ENCODE results near the gene RAB3A. TPM values are rescaled to one million over a fixed set of nuclear protein-coding genes. Genes with fewer than 3 reads are reported as not detected.

RAB3A gene
- total RNA-seq, 4 donors from 2014 or later: 0.69 to 3.8 (median 0.77) TPM; not detected in 1

DNA sequence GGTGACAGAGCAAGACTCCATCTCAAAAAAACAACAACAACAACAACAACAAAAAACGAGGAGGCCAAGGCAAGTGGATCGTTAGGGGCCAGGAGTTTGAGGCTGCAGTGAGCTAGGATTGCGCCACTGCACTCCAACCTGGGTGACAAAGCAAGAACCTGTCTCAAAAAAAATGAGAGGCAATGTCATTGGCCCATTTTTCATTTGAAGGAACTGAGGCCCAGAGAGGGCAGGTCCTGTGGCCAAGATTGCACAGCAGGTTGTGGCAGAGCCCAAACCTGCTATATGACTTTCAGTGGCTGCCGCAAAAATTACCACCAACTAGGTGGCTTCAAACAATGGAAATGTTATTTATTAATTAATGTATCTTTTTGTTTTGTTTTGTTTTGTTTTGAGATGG is 45.4 kb downstream of the RAB3A start:
- DNase-seq: no peak
- Histone ChIP-seq H3K27ac (no peak overlapping the region), H3K9me3 (no peaks in the 10 kb centered on the region), H3K36me3 (no peaks in the 10 kb centered on the region), H3K27me3 (no peaks in the 10 kb centered on the region), H3K4me3 (no peak overlapping the region), H3K4me1 (peaks cover 7 to 37% of the 10 kb centered on the region in 2 donors)
- TF ChIP-seq CTCF (IDR thresholded peaks at IDR 0.05) (no peak), POLR2A (IDR thresholded peaks at IDR 0.05) (no peak)
- intact Hi-C loops (cut with DNase I; ENCODE audit: low total_unique reads): no loop called here

DNA sequence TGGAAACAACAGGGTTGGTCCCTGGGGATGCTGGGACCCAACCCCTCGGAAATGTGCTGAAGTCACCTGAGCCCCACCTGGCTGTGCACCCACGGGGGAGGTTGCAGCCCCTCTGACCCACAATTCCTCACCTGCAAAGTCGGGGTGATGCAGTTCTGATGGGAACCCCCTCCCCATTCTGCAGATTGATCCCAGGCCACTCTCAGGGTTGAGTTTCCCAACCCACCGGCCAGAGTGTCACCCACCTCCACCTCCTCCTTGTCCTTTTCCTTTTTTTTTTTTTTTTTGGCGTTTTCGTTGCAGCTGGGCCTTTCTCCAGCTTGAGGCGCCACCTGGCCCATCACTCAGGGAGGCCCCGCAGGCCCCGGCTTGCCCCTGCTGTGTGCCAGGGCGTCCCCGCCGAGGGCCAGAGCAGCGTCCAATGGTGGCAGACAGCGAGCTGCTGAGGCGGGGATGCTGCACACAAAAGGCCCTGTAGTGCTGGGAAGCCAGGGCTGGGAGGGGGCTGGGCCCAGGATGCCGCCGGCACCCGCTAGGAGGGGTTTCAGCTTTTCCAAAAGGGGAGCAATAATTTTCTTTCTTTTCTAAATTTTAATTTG is 46.3 kb downstream of the RAB3A start:
- H3K27ac ChIP-seq: peak overlapping the region; percentile 72 to 74
- H3K27me3 ChIP-seq: no peaks in the 10 kb centered on the region
- no peak for DNase-seq
- H3K4me1 ChIP-seq: peaks cover 7 to 37% of the 10 kb centered on the region in 2 donors
- no peaks in the 10 kb centered on the region for H3K36me3 ChIP-seq
- intact Hi-C loops (cut with DNase I; ENCODE audit: low total_unique reads): no loop called here
- no peaks in the 10 kb centered on the region for H3K9me3 ChIP-seq
- H3K4me3 ChIP-seq: no peak overlapping the region
- TF ChIP-seq POLR2A (IDR thresholded peaks at IDR 0.05) (no peak), CTCF (IDR thresholded peaks at IDR 0.05) (no peak)

DNA sequence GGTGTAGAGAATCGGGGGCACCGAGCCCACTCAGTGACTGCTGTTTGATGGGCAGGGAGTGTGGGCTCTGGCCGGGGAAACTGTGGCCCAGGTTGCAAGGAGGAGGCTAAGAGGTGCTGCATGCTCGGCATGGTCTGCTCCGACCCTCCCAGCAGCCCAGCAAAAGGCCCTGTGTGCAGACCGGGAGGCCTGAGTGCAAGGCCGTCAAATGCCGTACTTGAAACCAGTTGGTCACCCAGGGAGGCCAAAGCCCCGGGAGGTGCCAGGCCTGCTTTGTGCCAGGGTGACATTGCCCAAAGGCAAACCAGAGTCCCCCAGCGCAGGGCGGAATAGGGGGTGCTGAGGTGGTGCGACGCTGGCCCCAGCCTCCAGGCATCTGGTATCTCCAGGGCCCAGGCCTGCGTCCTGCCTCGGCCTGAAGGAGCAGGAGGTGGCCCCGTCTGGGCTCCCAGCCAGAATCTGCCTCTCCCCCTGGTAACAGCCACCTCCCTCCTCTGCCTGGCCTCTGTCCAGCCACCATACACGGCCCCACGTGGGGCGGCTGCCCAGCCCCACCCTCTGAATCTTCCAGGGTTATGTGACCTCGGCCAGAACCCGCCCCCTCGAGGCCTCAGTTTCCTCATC is 46.9 kb downstream of the RAB3A start:
- peak; percentile 86 to 89 for DNase-seq
- Histone ChIP-seq H3K4me1 (peaks cover 7 to 35% of the 10 kb centered on the region in 2 donors), H3K36me3 (no peaks in the 10 kb centered on the region), H3K27me3 (no peaks in the 10 kb centered on the region), H3K9me3 (no peaks in the 10 kb centered on the region), H3K27ac (peak overlapping the region; percentile 72 to 74), H3K4me3 (no peak overlapping the region)
- TF ChIP-seq CTCF (IDR thresholded peaks at IDR 0.05) (no peak), POLR2A (IDR thresholded peaks at IDR 0.05) (no peak)
- intact Hi-C loops (cut with DNase I; ENCODE audit: low total_unique reads): no loop called here

- peak overlapping the region; percentile 72 to 74 for H3K27ac ChIP-seq
- no peaks in the 10 kb centered on the region for H3K27me3 ChIP-seq
- H3K4me1 ChIP-seq: peaks cover 7 to 31% of the 10 kb centered on the region in 2 donors
- H3K36me3 ChIP-seq: no peaks in the 10 kb centered on the region
- no peak for DNase-seq
- TF ChIP-seq CTCF (IDR thresholded peaks at IDR 0.05) (no peak), POLR2A (IDR thresholded peaks at IDR 0.05) (no peak)
- no peaks in the 10 kb centered on the region for H3K9me3 ChIP-seq
- intact Hi-C loops (cut with DNase I; ENCODE audit: low total_unique reads): no loop called here
- no peak overlapping the region for H3K4me3 ChIP-seq
These were observed 47.6 kb downstream of the RAB3A start for GRCh38 chr19:18156268-18156667.
